AG04449 (cell line): ENCODE data around the gene B4GALT2.
A peak's percentile ranks its signal among the peaks of the same experiment; 100 is the strongest.

Source experiments
- CTCF ChIA-PET: fragments of 350-600 bp; formaldehyde crosslinking; extraction: SDS; loops from one replicate; lab custom pipeline; 2021; ENCODE audit warnings: antibody characterized with exemption; lab: Yijun Ruan, JAX
- POLR2A ChIA-PET: fragments of 400-600, 350-600 bp; formaldehyde crosslinking; extraction: SDS; loops from one replicate; lab custom pipeline; 2020; ENCODE audit warnings: antibody characterized with exemption, inconsistent platforms; lab: Yijun Ruan, JAX
- DNase-seq: peaks from one replicate; pipeline ENCODE4 v3.0.0-alpha.2; 2010; ENCODE audit warnings: low read depth, low spot score
- H3K4me3 ChIP-seq: 2 replicates; pipeline ENCODE4 v1.5.1; 2011; ENCODE audit warnings: low read depth, mild to moderate bottlenecking, control low read depth, low read length
- TF ChIP-seq, protein P1 (sequence below): IDR thresholded peaks from one replicate; pipeline ENCODE4 v1.5.1; 2011; ENCODE audit warnings: mild to moderate bottlenecking, moderate library complexity, low read length, control low read depth, inconsistent platforms; ENCODE audit not compliant: insufficient read depth; ENCODE audit errors: missing control alignments

The B4GALT2 gene

DNA sequence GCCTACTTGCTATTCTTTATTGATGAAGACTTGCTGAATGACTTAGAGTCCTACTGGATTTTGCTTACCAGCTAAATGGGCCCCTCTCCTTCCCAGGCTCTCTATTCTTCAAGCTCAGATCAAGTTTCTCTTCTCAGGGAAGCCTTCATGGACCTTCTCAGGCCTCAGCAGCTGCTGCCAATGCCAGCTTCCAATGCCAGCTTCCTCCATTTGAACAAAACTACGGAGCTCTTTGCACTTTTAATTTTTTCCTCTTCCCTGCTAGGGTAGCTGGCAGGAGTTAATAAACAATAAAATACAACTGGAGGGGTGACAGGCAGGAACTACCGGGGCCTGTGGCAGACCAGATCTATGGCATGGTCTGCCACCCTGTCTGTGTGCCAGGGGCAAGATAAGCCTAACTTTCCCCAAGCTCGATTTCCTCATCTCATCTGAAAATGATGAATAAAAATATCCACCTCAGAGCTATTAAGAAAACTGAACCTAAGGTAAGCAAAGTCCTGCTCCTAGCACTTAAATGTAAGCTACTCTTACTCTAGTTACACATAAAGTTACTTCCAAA is 33.3 kb upstream of the B4GALT2 start:
- no peak for DNase-seq
- peak overlapping the region; percentile 86 for H3K4me3 ChIP-seq
- ChIA-PET CTCF (interaction anchor here (0.6 to 10.1 kb wide), 12 partner anchors 9 to 416 kb away, joined by 3 to 167 read pairs (median 4); partner anchors contain the start of gene ARTN), POLR2A (interaction anchor here (0.6 kb wide), 1 partner anchor 570 kb away, joined by 4 read pairs; no protein-coding TSS in a partner anchor)
- TF ChIP-seq, protein P1, sequence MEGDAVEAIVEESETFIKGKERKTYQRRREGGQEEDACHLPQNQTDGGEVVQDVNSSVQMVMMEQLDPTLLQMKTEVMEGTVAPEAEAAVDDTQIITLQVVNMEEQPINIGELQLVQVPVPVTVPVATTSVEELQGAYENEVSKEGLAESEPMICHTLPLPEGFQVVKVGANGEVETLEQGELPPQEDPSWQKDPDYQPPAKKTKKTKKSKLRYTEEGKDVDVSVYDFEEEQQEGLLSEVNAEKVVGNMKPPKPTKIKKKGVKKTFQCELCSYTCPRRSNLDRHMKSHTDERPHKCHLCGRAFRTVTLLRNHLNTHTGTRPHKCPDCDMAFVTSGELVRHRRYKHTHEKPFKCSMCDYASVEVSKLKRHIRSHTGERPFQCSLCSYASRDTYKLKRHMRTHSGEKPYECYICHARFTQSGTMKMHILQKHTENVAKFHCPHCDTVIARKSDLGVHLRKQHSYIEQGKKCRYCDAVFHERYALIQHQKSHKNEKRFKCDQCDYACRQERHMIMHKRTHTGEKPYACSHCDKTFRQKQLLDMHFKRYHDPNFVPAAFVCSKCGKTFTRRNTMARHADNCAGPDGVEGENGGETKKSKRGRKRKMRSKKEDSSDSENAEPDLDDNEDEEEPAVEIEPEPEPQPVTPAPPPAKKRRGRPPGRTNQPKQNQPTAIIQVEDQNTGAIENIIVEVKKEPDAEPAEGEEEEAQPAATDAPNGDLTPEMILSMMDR: no peak

DNA sequence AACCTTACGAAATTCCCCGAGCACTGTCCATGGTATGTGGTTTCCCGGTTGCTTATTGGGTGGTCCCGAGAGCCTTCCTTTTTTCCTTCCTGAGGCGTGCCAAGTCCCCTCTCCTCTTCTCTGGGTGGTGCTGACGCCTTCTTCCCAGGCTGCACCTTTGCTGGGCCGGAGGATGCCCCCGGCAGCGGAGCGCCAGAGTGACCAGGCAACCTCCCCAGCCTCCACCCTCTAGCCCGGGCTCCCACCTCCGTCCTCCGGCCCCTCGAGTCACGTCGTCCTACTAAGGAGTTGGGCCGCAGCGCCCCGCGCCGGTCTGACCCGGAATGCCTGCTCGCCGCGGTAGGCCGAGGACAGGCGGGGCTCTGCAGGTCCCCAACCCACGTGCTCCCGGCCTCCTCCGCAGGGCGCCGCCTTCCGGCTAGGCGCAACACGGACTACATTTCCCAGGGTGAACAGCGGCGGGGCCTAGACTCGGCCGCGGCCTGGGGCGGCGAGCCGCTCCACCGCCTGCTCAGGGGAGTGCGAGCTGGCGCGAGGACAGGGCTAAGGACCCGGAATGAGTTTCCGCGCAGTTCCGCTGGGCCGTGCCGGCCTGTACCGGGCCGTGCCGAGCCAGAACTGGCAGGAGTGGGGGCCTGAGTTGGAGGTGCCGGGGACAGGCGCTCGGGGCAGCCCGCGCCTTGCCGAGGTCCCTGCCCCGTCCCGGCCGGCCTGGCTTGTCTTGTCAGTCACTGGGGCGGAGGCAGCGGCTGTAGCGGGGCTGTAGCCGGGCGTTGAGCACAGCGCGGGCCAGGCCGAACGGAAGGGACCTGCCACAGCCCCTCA is 32.6 kb upstream of the B4GALT2 start, which contains the start of gene IPO13:
Gene IPO13, plus strand, starts transcription at position 715 of the 825 bp plus-strand sequence. CDS start 651 bp downstream, outside the sequence.
- CTCF ChIA-PET: interaction anchor here (0.6 to 10.1 kb wide), 18 partner anchors 9 to 416 kb away, joined by 3 to 167 read pairs (median 4); partner anchors contain the start of genes ARTN and DPH2
- POLR2A ChIA-PET: interaction anchor here (0.6 to 1.6 kb wide), 2 partner anchors 10 to 571 kb away, joined by 4 read pairs; no protein-coding TSS in a partner anchor
- peak; percentile 38 for DNase-seq
- TF ChIP-seq, protein P1: peak; percentile 67
- H3K4me3 ChIP-seq: peak within 1 kb of the TSS; percentile 86

DNA sequence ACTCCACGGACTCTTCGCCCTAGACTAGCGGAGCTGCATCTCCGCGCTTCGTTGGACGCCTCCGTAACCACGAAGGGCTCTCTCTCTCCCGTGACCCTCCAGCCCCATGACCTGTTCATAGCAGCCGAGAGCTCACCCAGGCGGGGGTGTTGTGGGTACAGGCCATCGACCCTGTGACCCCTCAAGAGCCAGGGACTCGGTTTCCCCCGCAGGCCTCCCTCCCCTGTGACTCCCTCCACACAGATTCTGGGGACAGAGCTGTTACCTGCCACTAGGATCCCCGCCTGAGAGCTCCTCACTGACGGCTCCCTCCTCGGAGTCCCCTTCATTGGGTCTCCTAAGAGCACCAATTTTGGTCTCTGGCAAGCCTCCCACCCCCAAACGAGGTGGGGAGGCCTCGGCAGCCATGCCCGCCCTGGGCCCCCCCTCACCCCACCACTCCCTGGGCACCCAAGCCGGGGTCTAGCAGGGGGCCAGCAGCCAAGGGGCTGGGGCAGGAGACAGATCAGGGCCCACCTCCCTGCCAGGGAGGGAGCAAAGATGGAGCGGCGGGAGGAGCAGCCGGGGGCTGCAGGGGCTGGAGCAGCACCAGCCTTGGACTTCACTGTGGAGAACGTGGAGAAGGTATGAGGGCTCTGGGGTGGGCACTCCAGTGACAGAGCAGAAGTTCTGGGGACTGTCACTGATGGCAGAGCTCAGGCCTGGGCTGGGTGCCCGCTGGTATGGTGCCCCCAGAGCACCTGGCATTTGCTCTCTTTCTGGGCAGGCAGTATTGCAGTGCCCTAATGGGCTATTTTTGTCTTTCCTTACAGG is 31.7 kb upstream of the B4GALT2 start:
- DNase-seq: no peak
- peak overlapping the region; percentile 86 for H3K4me3 ChIP-seq
- CTCF ChIA-PET: interaction anchor here (1.0 to 10.1 kb wide), 11 partner anchors 9 to 211 kb away, joined by 3 to 167 read pairs (median 5); partner anchors contain the start of genes ARTN and DPH2
- TF ChIP-seq, protein P1: no peak
- POLR2A ChIA-PET: interaction anchor here (1.6 kb wide), 1 partner anchor 9 kb away, joined by 4 read pairs; no protein-coding TSS in a partner anchor

DNA sequence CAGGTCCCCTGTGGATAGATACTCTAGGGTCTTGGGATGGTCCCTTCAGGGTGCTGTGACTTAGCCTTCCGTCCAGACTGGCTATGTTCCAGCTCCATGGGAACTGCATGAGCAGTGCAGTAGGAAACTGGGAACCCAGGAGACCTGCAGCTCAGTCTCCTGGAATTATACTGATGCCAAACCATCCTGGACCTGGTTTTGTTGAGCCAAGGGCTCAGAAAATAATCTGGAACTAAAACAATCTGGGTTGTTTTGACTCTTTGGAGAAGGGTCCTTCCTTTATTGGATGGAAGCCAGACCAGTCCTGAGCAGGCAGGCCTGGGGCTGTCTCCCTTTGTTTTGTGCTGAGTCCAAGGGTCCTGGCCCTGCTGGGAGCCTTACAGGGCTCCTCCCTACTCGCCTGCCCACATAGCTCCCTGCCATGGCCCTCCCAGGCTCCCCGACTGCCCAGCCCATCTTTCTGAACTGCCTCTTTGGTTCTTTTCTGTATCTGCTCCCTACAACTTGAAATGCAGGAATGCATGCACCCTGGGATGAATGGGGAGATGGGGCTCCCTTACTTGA is 31.1 kb upstream of the B4GALT2 start:
- no peak for DNase-seq
- CTCF ChIA-PET: interaction anchor here (1.4 to 10.1 kb wide), 7 partner anchors 8 to 183 kb away, joined by 4 to 167 read pairs (median 8); partner anchors contain the start of genes ARTN and DPH2
- POLR2A ChIA-PET: interaction anchor here (1.6 kb wide), 1 partner anchor 8 kb away, joined by 4 read pairs; no protein-coding TSS in a partner anchor
- H3K4me3 ChIP-seq: peak overlapping the region; percentile 86
- TF ChIP-seq, protein P1: no peak

DNA sequence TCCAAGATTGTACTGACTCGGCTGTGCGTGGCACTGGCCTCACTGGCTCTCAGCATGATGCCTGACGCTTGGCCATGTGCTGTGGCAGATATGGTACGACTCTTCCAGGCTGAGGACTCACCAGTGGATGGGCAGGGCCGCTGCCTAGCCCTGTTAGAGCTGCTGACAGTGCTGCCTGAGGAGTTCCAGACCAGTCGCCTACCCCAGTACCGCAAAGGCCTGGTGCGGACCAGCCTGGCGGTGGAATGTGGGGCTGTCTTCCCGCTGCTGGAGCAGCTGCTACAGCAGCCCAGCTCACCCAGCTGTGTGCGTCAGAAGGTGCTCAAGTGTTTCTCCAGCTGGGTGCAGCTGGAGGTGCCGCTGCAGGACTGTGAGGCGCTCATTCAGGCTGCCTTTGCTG is 29.3 kb upstream of the B4GALT2 start:
- H3K4me3 ChIP-seq: no peak overlapping the region
- CTCF ChIA-PET: interaction anchor here (1.0 to 10.1 kb wide), 5 partner anchors 17 to 187 kb away, joined by 3 to 167 read pairs (median 5); partner anchors contain the start of gene ARTN
- POLR2A ChIA-PET: no interaction called here
- no peak for DNase-seq
- TF ChIP-seq, protein P1: no peak
